GM18511 (cell line): ENCODE measurements around the gene NEGR1.

Experiments used
- ATAC-seq: cut with Tn5 transposase; IDR thresholded peaks from one replicate; pipeline ENCODE4 v1.9.1; 2021; ENCODE audit warnings: mild to moderate bottlenecking, moderate library complexity; ENCODE audit not compliant: unreplicated experiment

NEGR1 gene

DNA sequence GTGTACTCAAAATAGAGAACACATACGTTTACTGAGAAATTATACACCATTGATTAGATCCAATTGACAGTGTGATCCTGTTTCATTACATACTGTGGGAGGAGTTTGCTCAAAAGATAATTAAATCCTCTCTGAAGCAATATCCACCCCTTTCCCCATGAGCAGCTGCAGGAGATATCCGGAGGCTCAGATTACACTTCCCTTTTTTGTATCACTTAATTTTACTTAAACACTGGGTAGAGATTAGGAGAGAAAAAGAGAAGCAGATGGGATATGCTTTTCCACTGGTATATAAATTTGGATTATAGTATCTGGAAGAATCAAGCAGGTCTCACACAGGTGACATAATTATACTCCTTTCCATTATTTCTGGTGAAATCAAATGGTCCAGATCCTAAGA lies 868.2 kb downstream of the NEGR1 start:
- ATAC-seq: no peak

DNA sequence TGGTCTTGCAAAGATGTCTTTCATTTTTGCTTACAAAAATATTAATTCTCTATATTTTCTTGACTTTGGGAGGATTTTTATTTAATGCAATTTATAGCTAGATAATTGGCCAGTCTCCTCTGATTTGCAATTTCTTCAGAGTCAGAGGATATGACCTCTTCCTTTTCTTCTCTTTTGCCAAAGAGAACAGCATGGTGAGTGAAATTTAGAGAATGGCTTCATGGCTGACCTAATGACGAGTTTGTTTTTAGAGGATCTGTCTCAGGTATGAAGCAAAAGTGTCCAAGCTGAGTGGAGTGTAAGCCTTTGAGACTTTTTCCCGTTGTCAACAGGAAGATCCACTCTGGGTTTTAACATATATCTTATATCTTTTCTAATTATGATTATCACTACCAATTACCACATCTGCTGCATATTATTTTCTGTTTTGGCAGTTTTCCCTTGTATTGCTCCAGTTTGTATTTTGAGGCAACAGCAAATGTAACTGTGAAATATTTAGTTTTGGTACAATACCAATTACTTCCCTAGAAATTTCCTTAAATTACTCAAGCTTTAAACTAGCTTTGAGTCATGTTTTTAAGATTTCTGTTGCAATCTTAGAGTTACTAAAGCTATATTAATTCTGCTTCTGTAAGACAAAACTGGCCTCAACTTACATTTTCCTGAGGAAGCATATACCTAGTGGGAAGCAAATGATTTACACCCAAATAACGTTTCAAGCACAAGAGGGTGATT lies 868.7 kb downstream of the NEGR1 start:
- no peak for ATAC-seq

- ATAC-seq: no peak
These were observed 882.3 kb downstream of the NEGR1 start for GRCh38 chr1:71400050-71400449.

GRCh38 chr1:71399594-71399993 lies 882.7 kb downstream of the NEGR1 start:
- ATAC-seq: no peak

DNA sequence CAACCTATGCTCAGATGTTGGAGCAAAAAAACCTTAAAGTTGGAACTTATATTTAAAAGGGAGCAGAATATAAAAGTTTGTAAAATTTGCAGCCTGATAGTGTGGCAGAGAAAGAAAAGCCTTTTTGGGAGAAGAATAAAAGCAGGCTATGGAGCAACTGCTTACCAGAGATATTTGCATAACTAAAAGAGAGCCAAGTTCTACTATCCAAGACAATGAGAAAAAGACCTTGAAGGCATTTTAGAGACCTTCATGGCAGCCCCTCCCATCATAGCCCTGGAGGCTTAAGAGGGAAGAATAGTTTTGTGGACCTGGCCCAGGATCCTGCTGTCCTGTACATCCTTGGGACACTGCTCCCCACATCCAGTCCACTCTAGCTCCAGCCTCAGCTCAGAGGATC lies 889.0 kb downstream of the NEGR1 start:
- ATAC-seq: no peak

DNA sequence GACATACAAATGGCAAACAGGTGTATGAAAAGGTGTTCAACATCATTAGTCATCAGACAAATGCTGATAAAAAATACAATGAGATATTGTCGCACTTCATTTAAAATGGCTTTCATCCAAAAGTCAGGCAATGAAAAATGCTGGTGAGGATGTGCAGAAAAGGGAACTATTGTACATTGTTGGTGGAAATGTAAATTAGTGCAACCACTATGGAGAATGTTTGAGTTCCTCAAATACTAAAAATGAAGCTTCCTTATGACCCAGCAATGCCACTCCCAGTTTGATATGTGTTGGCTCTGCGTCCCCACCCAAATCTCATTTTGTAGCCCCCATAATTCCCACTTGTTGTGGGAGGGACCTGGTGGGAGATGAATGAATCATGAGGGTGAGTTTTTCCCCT lies 891.8 kb downstream of the NEGR1 start:
- ATAC-seq: no peak

DNA sequence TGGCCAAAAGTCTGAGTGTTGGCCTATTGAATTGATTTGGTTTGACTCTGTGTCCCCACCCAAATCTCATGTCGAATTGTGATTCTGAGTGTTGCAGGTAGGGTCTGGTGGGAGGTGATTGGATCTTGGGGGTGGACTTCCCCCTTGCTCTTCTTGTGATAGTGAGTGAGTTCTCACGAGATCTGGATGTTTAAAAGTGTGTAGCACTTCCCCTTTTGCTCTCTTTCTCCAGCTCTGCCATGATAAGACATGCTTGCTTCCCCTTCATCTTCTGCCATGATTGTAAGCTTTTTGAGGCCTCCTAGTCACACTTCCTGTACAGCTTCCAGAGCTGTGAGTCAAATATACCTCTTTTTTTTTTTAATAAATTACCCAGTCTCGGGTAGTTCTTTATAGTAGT lies 904.5 kb downstream of the NEGR1 start:
- no peak for ATAC-seq

- ATAC-seq: no peak
These were observed 909.8 kb downstream of the NEGR1 start for GRCh38 chr1:71372496-71372895.

DNA sequence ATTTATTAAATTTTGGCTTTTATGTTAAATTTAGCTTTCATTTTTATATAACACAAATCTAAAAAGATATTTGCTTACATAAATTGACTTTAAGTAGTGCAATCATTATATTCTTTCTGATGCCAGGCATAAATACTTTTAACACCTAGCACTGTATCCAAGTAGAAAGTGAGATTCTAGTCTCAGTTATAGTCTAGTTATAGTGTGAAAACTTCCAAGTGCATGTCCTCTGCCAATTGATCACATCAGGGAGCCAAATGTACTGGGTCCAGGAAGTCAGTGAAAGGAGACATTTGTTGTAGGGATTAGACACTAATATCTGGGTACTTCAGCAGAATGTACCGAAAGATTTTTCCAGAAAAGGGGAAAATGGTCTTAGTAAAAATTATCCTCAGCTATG lies 910.8 kb downstream of the NEGR1 start:
- no peak for ATAC-seq

GRCh38 chr1:71364236-71364635 lies 918.1 kb downstream of the NEGR1 start:
- ATAC-seq: no peak

DNA sequence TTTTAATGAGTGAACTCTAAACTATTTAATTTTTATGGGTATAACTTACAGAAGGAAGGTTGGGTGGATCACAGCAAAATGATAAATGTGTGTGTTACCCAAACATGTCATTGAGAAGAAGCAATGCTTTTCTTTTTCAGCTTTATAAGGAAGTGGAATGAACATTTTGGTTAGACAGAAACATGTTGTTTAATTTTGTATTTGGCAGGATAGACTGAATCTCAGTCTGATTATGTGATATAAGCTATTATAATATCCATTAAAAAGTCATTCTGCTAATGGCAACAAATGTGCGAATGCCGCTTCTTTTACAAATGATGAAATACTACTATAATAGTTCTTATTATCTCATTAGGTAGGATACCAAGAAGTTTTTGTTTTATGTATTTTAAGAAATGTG lies 919.6 kb downstream of the NEGR1 start:
- no peak for ATAC-seq

DNA sequence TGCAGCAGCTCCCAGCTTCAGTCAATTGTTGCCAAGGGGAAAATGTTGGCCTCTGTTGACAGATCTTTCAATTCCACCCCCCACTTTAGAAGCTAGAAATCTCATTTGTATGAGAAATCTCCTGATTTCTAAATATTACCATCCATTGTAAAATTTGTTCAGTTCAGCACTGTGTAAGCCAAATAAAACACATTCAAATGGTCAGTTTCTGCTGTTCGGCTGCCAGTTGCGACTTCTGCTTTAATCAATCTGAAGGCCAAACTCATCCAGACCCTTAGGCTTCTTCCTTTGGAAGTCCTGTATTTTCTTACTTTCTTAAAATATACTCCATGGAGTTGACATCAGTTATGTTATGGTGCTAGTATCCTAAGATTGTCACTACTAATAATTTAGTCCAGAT lies 920.3 kb downstream of the NEGR1 start:
- no peak for ATAC-seq

GRCh38 chr1:71357708-71358107 lies 924.6 kb downstream of the NEGR1 start:
- no peak for ATAC-seq

DNA sequence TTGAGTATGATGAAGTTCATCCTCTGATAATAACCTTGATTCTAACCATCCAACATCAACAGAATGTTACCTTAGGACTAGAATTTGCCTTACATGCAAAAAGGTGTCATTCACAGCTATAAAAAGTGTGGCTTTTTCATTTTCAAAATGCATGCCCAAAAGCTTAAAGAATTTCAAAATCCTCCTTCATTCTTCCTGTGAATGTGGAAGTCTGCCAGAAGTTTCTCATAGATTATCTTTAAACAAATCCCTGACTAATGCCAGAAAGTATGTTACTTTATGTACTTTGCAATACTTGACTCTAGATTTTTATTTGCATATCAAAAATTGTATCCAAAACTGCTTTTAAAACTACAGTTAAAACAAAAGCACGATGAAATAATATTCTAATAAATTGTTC lies 930.9 kb downstream of the NEGR1 start:
- no peak for ATAC-seq

GRCh38 chr1:71350805-71351204 lies 931.5 kb downstream of the NEGR1 start:
- no peak for ATAC-seq

GRCh38 chr1:71350330-71350729 lies 932.0 kb downstream of the NEGR1 start:
- ATAC-seq: no peak
